Left ventricle myocardium superior (tissue), 1 donor: Measurements from ENCODE around the gene FAM53C. TPM values are rescaled to one million over a fixed set of nuclear protein-coding genes. Genes with fewer than 3 reads are reported as not detected.
"Not testable (repeated sequence)": the region's sequence is repeated elsewhere in the genome, so short reads cannot be mapped to it uniquely, and the experiment has no call there.

ENCODE experiments used
- ATAC-seq: fragments of 200-7000 bp; cut with Tn5 transposase; one replicate; pipeline ENCODE4 v1.9.1; 2020; ENCODE audit warnings: mild to moderate bottlenecking, moderate library complexity
- DNase-seq: peaks from one replicate; pipeline ENCODE4 v3.0.0-alpha.2; 2020
- intact Hi-C: fragments of 100-400 bp; cut with micrococcal nuclease; formaldehyde crosslinking; loops from one replicate; pipeline ENCODE4 v1.11.0; 2022
- total RNA-seq: library from RNA; stranded (reverse); fragmentation: NEBNext Ultra II Directional; extraction: Animal tissue kit (Norgen Biotek cat#: 25700); gene quantifications from one replicate; pipeline ENCODE4 v1.2.1, GENCODE V29; 2021
- donor health status: DM: no; HTN: yes; CAD: no; lungs with severe emphysema.

FAM53C gene
- total RNA-seq, 1 donor from 2014 or later, result 32.3 TPM

GRCh38 chr5:138382347-138382746, 44.3 kb downstream of the FAM53C start:
- ATAC-seq, result no peak

GRCh38 chr5:138385660-138386059, 47.6 kb downstream of the FAM53C start:
- intact Hi-C loops, result no loop called here
- ATAC-seq, result no peak
- DNase-seq, result no peak

More at GRCh38 chr5:138382347-138382746, 44.3 kb downstream of the FAM53C start:
- intact Hi-C loops, result no loop called here
- no peak for DNase-seq

GRCh38 chr5:138386290-138386689, 48.2 kb downstream of the FAM53C start:
- intact Hi-C loops, result no loop called here
- no peak for ATAC-seq

DNA sequence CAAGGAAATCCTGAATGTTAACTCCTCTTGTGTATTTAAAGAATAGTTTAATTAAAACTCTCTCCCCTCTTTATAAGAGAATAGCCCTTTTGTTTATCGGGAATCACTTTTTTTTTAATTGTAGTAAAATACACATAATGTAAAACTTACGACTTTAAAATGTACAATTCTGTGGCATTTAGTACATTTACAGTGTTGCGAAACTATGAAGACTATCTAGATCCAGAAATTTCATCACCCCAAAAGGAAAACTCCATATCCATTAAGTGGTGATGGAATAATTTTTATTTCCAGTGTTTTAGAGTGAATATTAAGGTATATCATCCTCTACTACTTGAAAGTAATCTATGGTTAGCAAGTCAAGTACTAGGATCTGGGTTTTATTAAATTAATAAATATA, 51.3 kb downstream of the FAM53C start:
- DNase-seq, result no peak
- no peak for ATAC-seq
- intact Hi-C loops, result no loop called here

More at GRCh38 chr5:138386290-138386689, 48.2 kb downstream of the FAM53C start:
- DNase-seq, result no peak

- ATAC-seq, DNase-seq, intact Hi-C loops: not testable (repeated sequence)
Observed at GRCh38 chr5:138389911-138390310, 51.8 kb downstream of the FAM53C start.

DNA sequence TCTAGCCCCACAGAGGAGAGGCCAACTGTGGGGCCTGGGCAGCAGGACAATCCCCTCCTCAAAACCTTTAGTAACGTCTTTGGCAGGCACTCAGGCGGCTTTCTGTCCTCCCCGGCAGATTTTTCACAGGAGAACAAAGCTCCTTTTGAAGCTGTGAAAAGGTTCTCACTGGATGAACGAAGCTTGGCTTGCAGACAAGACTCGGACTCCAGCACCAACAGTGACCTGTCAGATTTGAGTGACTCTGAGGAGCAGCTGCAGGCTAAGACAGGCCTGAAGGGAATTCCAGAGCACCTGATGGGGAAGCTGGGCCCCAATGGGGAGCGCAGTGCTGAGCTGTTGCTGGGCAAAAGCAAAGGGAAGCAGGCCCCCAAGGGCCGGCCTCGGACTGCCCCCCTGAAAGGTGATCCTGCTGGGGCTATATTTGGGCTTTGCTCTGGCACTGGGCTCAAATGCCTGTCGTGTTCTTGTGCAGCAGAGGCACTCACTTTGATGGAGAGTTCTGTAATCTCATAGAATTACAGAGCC, 53.9 kb downstream of the FAM53C start:
- peak; percentile 73 for DNase-seq
- intact Hi-C loops, result no loop called here
- ATAC-seq, result peak; percentile 97

Other genes starting within 250 kb of the FAM53C start
- 2.1 TPM for gene NME5, start 198.8 kb upstream of the FAM53C start, total RNA-seq
- 29.4 TPM for gene BRD8, start 159.6 kb upstream of the FAM53C start, total RNA-seq
- 0.59 TPM for gene KIF20A, start 159.2 kb upstream of the FAM53C start, total RNA-seq
- 22.2 TPM for gene CDC23, start 124.9 kb upstream of the FAM53C start, total RNA-seq
- gene GFRA3, start 63.6 kb upstream of the FAM53C start, total RNA-seq, result 0.72 TPM
- gene CDC25C, start 6.5 kb upstream of the FAM53C start, total RNA-seq, result not detected
- 40.8 TPM for gene KDM3B, start 14.4 kb downstream of the FAM53C start, total RNA-seq
- gene REEP2, start 100.8 kb downstream of the FAM53C start, total RNA-seq, result 6.3 TPM
- gene EGR1, start 127.2 kb downstream of the FAM53C start, total RNA-seq, result 6.4 TPM
- gene ETF1, start 205.0 kb downstream of the FAM53C start, total RNA-seq, result 86.2 TPM
- gene HSPA9, start 237.1 kb downstream of the FAM53C start, total RNA-seq, result 311 TPM